Mammary epithelial cell (primary cell): Measurements from ENCODE around the gene SPATA24.

Source experiments
- CTCF ChIP-seq, 2 donors: IDR thresholded peaks in 1 of 2; conservative IDR thresholded peaks in 1 of 2; 2 replicates each; pipeline ENCODE4 v1.5.1; 2011 to 2012; ENCODE audit warnings: inconsistent platforms in 2 of 2, low read length in 2 of 2, mild to moderate bottlenecking in 2 of 2, control low read depth in 1 of 2, low read depth in 1 of 2; ENCODE audit not compliant: insufficient read depth in 1 of 2; ENCODE audit errors: extremely low read depth in 1 of 2
- EZH2 ChIP-seq: IDR thresholded peaks from 2 replicates; pipeline ENCODE4 v1.6.1; 2012; ENCODE audit warnings: low read length, inconsistent platforms, borderline replicate concordance

- TF ChIP-seq CTCF (conservative IDR thresholded peaks at IDR 0.05 in 1 of 2, IDR thresholded peaks at IDR 0.05 in 1 of 2; ENCODE audit: extremely low read depth in 1 of 2, insufficient read depth in 1 of 2, low read depth in 1 of 2, low read length in 2 of 2) (no peak), EZH2 (no peak)
Measured at GRCh38 chr5:139364466-139364865, 39.4 kb downstream of the SPATA24 start.
